ENCODE results near the gene PCNA.

Gene PCNA

DNA sequence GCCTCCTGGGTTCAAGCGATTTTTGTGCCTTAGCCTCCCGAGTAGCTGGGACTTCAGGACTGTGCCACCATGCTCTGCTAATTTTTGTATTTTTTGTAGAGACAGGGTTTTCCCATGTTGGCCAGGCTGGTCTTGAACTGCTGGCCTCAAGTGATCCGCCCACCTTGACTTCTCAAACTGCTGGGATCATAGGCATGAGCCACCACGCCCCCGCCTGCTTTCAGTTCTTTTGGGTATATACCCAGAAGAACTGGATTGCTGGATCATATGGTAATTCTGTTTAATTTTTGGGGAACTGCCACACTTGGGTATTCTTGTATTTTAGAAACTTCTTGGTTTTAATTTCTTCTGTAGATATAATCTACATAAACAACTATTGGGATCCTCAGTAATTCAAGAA, 24.1 kb upstream of the PCNA start:
- no peak for FAIRE-seq
- DNase-seq (ENCODE audit: low spot score) = no peak

DNA sequence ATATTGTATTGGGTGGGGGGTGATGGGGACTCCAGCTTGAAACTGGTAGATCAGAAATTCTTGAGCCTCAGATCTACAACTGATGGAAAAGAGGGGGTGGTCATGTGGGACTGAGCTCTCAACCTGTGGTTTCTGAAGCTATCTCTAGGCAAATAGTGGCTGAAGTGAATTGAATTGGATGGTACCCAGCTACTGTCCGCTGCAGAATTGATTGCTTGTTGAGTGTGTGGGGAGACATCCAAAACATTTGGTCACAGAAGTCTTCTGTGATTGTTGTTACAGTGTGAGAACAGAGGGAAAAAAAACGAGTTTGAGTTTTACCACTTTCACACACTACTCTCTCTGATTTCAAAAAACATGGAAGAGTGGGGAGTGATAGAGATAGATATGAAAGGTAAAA, 21.9 kb upstream of the PCNA start:
- no peak for DNase-seq (ENCODE audit: low spot score)
- FAIRE-seq = no peak

DNA sequence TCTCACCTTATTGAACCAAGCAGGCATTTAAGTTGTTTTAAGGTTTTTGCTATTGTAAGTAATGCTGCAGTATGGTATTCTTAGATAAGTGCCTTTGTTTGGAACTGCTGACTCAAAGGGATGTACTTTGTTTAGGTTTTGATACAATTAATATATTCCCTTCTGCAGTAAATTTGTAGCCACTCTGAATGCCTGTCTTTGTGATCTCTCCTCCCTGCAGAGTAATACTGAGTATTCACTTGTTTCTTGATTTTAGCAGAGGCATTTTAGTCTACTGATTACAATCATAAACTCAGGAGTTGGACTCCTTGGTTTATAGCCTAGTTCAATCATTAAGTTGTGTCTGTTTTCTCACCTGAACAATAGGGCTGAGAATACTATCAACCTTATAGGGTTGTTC, 20.4 kb upstream of the PCNA start:
- no peak for FAIRE-seq

DNA sequence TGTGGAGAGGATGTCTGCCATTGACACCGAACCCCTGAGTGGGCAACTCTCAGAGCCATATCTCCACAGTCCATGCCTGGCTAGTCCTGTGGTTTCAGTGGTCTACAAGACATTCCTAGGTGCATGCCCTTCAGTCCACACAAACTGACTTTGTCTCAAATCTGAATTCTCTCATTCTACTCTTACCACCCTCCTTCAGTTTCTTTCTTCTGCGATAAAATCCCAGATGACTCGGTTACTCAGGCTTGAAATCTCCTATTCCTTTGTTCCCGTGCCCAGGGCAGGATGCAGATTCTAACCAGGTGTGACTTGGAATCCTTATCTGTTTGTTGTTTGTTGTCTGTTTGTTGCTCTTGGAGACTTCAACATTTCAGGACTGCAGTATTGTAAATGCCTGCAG, 16.3 kb upstream of the PCNA start:
- FAIRE-seq = peak; percentile 82
- peak; percentile 59 for DNase-seq (ENCODE audit: low spot score)

More for the DNA sequence above, 20.4 kb upstream of the PCNA start:
- DNase-seq (ENCODE audit: low spot score) = no peak

DNA sequence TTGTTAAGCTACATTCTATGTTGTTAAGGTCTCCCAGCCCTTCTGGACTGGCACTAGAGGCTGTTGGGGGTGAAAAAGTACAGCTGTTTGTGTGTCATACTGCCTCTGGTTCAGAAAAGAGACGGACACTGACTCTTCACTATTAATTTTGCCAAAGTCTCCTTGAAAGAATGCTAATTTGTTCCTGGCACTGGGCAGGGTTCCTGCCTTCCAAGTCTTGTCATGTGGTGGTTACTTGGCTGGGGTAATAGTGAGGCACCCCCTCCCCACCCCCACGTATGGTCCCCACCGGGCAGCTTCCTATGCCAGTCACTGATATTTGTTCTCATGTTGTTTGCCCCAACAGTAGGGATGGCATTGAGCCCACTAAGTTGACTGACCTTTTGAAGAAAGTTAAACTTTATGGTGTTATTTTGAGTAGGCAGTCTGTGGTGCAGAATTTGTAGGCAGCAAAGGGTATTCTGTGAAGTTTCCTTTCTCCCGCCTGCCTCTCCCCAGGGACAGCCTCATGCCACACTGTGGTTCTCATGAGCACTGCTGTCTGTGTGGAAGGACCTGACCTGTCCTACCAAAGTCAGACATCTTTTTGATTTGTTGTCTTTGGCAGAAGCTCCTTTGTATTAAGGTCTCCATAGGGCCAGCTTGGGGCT, 15.7 kb upstream of the PCNA start:
- FAIRE-seq (no peak), DNase-seq (ENCODE audit: low spot score) (no peak)

DNA sequence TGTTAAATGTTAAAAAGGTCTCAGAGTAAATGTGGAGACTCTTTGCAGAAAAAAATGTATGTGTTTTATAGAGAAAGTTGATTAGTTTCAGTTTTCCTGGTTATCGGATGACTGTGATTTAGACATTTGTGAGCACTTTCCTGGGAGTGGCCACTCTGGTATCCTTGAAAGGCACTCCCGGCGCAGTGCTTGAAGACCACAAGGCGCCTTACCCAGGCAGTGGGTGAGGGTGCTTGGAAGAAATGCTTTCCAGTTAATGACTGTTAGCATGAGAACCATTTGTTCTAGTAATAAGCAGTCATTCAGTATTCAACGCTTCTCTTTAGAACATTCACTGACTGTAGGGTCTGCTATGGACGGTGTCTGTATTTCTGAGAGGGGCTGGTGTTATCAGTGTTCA, 14.2 kb upstream of the PCNA start:
- FAIRE-seq = no peak
- DNase-seq (ENCODE audit: low spot score) = no peak

DNA sequence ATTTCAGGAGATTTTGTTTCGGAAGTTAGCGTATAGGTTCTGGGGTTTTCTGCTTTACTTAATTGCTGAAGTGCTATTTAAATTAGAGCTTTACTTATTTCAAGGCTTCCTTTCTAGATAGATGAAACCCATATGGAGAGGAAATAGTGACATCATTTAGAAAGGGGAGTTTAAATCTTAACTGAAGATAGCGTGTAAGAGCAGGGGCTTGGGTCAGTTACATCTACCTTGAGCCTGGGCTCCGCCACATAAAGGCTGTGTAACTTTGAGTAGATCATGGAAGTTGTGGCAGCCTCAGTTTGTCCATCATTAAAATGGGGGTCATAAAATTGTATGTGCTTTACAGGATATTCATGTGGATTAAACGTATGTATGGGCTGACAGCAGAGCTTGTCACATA, 11.7 kb upstream of the PCNA start:
- FAIRE-seq (no peak), DNase-seq (ENCODE audit: low spot score) (no peak)

DNA sequence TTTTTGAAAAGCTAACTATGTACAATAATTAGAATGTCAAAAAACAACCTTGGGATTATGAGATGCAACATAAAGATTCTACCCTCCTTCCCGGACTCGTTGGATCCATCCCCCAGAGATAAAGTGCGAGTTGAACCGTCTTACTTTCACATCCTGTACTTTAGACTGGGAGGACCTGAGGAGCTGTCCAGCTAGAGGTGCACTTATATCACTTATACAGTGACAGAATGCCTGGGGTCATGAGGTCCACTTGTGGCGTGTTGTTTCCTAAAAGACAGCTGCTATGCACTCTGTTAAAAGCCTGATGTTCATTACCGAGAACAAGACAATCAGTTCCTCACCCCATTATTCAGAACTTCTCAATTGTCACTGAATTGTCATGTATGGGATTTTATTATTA, 9.1 kb upstream of the PCNA start:
- DNase-seq (ENCODE audit: low spot score) (no peak), FAIRE-seq (no peak)

DNA sequence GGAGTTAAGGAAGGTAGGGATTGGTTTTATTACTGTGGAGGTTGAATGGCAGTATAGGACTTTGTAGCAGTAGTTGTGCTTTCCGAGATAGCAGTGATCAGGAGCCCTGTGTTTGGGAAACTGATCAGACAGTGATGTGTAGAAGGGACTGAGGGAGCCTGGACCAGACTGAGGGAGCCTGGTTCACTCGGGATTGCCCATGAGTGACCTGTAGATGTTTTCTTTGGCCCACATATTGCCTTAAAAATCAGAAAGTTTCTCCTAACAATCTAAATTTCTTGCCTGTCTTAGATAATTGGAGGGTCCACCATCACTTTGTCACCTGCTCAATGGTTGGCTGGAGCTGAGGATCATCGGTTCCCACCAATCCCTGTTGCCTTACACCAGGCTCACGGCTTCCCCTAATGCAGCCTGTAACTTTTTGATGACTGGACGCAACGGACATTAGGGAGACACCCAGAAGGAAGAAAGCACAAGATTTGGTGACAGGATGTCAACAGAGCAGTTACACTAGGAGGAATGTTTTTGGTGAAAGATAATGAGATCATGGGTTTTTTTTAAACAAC, 8.2 kb upstream of the PCNA start:
- no peak for DNase-seq (ENCODE audit: low spot score)
- no peak for FAIRE-seq

DNA sequence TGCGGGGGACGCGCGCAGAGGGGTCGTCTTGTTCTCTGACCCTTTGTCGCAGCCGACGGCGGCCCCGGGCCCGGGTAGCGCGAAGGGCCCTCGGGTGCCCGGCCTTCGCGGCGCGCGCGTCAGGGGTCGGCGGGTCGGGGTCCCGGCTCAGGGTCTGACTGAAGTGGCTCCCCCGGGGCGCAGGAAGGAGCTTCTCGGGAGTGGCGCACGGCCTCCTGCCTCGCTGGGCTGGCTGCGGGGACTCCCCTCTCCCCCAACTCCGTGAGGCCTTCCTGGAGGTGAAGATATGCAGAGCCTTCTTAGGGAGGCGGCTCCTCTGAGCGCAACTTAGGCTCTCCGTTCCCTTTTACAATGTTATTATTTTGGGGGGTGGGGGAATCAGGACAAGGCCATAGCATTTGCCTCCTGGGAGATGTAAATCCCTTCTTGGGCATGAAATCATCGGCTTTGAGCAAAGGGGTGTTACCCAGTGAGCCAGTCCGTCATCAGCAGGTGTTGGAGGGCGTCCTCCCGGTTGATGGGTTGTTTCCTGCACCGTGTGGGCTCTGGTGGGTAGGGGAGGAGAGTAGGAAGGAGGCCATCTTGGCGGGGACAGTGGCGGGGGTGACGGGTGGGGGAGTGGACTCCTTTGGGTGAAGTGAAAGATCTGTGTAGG, 7.6 kb upstream of the PCNA start:
- FAIRE-seq = no peak
- DNase-seq (ENCODE audit: low spot score) = peak; percentile 9

DNA sequence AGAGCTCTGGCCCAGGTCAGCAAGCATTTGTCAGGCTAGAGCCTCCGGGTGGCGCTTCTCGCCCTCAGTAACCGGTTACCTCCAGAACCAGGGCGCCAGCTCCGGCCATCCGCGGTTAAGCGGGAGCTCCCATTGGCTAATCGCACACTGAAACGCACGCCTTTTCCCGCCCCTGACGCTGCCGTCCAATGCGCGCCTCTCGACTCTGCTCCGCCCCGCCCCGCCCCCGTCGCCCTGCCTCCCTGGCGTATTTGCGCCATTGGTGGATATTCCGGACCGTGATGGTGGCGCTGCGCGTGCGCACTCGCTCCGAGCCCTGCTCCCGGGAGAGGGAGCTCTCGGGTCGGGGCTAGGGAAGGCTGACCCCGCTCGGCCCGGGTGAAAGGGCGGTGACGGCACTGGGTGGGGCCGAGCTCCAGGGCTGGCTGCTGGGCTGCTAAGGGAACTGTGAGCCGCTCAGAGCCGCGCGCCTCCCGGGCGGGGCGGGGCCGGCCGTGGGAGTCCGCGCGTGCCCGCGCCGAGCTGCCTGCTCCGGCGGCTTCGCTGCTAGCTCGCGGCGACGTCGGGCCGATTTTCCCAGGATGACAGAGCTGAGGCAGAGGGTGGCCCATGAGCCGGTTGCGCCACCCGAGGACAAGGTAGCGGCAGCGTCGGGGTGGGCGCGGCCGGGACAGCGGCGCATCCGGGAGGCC, 6.9 kb upstream of the PCNA start, which contains the start of gene CDS2:
TSS of gene CDS2 (plus strand) at position 497 of the 692 bp plus-strand sequence. CDS start at position 582, 85 bp downstream.
- DNase-seq (ENCODE audit: low spot score) = peak; percentile 96
- FAIRE-seq = peak; percentile 80

DNA sequence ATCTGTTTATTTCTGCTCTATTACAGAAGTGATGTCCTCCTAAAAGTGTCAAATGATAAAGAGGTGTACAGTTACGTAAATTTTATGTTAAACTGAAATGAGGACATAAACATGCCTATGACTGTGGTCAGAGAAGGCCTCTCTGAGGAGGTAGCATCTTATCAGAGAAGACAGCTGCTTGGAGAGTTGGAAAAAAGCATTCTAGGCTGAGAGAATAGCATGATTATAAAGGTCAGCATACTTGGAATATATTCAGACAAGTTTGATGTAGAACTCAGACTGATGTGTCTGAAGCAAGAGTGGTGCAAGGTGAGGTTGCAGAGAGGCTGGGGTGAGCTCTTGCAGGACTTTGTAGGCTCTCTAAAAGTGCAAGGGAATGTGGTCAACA, 3.1 kb upstream of the PCNA start:
- FAIRE-seq (no peak), DNase-seq (ENCODE audit: low spot score) (no peak)

DNA sequence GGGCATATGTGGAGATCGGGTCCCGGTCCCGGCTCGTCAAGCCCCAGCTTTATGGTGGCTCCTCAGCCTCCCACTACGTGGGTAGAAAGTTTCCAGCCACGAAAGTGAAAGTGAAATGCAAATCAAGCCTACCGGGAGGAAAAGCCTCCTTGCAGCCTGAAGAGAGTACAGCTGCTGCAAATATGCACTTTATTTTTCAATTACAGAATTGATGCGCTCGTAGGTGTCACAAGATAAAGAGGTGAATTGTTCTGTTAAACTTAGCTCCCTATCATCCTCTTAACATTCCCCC, 373 bp upstream of the PCNA start:
- FAIRE-seq = no peak

DNA sequence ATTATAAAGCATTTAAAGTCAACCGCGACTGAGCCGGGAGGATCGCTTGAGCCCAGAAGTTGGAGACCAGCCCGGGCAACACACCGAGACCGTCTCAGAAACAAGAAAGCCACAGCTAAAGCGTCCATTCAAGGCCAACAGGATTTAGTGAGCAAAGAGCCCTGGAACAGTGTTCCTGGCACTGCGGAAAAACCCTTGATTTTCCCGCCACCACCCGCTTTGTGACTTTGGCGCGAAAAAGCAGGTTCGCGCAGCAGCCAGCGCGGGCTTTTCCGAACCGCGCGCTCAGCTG, 669 bp downstream of the PCNA start:
- no peak for DNase-seq (ENCODE audit: low spot score)
- no peak for FAIRE-seq

More for the DNA sequence above, 373 bp upstream of the PCNA start:
- no peak for DNase-seq (ENCODE audit: low spot score)

DNA sequence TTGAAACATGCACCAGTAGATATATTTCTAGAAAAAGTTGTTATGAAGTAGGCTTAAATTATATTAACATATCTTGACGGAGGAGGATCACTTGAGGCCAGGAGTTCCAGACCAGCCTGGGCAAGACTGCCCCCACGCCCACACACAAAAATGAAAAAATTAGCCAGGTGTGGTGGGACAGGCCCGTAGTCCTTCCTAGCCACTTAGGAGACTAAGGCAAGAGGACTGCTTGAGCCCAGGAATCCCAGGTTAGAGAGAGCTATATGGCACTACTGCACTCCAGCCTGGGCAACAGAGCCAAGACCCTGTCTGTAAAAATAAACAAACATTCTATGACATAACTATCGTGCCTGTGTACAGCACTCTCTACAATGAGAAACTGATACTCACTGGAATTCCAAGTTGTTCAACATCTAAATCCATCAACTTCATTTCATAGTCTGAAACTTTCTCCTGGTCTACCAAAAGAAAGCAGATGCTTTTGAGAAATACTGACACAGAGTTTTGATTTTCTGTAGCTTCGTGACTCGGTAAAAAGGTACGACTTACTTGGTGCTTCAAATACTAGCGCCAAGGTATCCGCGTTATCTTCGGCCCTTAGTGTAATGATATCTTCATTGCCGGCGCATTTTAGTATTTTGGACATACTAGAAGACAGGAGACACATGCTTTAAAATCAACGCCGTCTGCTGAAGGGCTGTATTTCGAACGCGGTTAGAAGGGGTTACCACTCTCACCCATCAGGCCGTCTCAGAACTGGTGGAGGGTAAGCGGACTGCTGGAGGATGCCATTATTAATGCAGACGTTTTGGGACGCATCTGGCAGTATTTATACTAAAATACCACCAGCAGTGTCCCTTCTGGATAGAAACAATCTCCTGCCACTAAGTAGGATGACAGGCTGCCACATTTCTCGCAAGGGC, 1.3 kb downstream of the PCNA start:
- DNase-seq (ENCODE audit: low spot score) = no peak

DNA sequence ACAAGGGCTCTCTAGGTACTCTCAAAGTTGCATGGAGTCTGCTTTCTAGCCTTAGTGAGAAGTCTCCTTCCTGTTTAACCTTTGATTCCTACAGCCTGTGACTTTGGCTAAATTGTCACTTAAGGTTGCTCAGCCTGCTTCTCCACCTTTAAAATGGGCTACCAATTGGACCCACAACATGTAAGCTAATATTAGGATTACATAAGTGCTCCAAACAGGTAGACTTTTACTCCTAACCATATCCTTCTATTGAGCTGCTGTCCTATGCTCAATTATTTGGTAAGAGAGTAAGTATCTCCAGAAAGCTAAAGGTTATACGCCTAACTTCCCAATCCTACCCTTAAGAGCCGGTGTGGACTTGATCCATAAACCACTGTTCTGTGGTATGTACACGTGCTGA, 2.9 kb downstream of the PCNA start:
- no peak for FAIRE-seq

More for the DNA sequence above, 1.3 kb downstream of the PCNA start:
- FAIRE-seq = no peak

DNA sequence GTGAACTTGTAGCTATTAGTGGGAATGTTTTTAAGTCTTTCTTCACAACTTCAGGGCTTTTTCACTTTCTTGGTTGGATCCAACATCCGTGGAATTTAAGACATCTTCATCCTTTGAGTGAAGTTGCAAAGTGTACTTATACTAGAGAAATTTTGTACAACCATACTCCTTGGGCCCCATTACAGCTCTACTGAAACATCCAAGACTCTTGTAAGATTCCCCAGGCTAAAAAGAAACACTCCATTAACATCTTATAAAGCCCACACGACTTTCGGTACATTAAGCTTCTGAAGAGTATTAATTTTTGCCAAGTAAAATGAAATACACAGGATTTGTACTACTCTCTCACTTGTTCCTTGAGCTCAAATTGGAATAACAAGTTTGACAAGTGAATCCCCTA, 5.4 kb downstream of the PCNA start:
- FAIRE-seq (no peak), DNase-seq (ENCODE audit: low spot score) (no peak)

More for the DNA sequence above, 2.9 kb downstream of the PCNA start:
- no peak for DNase-seq (ENCODE audit: low spot score)

DNA sequence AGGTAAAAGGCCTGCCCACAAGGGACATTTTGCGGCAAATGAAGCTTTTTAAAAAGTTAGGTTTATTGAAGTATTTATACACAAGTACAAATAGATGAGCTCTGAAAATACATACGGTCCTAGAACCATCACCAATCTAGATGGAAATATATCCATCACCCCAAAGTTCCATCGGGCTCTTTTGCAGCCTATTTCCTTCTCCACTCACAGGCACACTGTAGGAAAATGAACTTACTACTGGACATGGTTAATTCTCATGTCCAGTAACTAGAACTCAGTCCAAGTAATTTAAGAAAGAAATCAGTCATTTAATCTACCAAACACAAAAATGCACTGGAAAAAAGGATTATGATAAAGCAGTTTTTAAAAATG, 6.2 kb downstream of the PCNA start:
- DNase-seq (ENCODE audit: low spot score) (no peak), FAIRE-seq (no peak)

DNA sequence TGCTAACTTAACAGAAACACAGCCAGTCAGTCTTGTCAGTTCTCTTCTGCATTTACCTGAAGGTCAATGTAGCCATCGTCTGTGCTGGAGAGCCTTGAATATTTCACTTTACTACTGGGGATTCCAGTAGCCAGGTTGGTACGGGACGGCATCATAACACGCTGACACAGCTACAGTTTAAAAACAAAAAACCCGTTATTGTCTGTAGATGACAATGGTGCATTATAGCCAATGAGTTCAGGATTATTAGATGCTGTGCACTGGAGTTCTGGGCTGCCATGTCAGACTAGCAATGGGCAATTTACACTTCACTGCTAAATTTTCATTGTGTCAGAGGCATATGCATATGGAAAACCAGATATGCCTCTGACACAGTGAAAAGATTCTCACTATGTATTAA, 10.5 kb downstream of the PCNA start:
- FAIRE-seq (no peak), DNase-seq (ENCODE audit: low spot score) (no peak)

DNA sequence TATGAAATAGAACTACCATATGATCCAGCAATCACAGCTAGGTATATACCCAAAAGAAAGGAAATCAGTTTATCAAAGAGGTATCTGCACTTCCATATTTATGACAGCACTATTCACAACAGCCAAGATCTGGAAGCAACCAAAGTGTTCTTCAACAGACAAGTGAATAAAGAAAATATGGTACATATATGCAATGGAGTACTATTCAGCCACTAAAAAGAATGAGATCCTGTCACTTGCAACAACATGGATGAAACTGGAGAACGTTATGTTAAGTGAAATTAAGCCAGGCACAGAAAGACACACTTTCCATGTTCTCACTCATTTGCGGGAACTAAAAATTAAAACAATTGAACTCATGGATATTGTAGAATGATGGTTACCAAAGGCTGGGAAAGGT, 15.3 kb downstream of the PCNA start:
- no peak for FAIRE-seq
- DNase-seq (ENCODE audit: low spot score) = no peak

DNA sequence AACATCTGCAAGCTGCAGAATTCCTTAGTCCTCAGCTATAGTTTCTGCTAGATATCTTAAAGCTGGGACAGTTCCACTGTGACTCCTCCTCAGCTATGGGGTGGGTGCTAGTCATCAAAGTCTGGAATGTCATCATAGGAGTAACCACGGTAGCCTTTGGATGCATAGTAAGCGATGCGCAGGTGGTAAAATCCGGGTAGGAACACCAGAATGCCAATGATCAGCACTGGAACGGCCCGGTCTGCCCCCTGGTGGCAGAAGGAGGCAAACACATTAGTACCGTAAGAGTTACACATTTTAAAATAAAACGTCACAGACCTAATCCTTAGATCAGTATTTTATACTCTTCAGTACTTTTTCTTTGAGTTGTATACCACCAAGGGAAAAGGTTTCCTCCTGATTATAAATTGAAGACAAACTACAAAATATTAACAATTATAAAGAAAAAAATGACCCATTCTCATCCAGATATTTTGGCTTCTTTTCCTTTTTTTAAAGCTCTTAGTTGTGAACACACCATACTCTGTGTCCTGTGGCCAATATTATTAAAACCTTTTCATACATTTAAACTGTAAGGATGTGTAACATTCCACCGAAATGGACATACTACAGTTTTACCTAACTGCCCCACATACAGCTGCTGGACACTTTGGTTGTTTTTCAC, 18.9 kb downstream of the PCNA start:
- FAIRE-seq (no peak), DNase-seq (ENCODE audit: low spot score) (peak; percentile 44)
